HG02981 (cell line): ENCODE data around the gene PEPD.

Experiments used
- ATAC-seq: cut with Tn5 transposase; IDR thresholded peaks from one replicate; pipeline ENCODE4 v1.9.1; 2021; ENCODE audit warnings: mild to moderate bottlenecking, moderate library complexity; ENCODE audit not compliant: unreplicated experiment

Gene PEPD

GRCh38 chr19:33370783-33371182 is 150.8 kb downstream of the PEPD start:
- ATAC-seq = no peak

- ATAC-seq = no peak
Observed at GRCh38 chr19:33368074-33368864, 153.3 kb downstream of the PEPD start.

- no peak for ATAC-seq
Observed at GRCh38 chr19:33366897-33367296, 154.7 kb downstream of the PEPD start.

GRCh38 chr19:33366127-33366526 is 155.5 kb downstream of the PEPD start:
- no peak for ATAC-seq

GRCh38 chr19:33365691-33366090 is 155.9 kb downstream of the PEPD start:
- no peak for ATAC-seq

- ATAC-seq = no peak
Observed at GRCh38 chr19:33363476-33363875, 158.1 kb downstream of the PEPD start.

- ATAC-seq = no peak
Observed at GRCh38 chr19:33362508-33363228, 158.9 kb downstream of the PEPD start.

- ATAC-seq = no peak
Observed at GRCh38 chr19:33359581-33359980, 162.0 kb downstream of the PEPD start.

- ATAC-seq = no peak
Observed at GRCh38 chr19:33358408-33358807, 163.2 kb downstream of the PEPD start.

- ATAC-seq = no peak
Observed at GRCh38 chr19:33357556-33357955, 164.0 kb downstream of the PEPD start.

GRCh38 chr19:33355535-33355934 is 166.1 kb downstream of the PEPD start:
- no peak for ATAC-seq

GRCh38 chr19:33350538-33351309 is 170.9 kb downstream of the PEPD start:
- no peak for ATAC-seq

GRCh38 chr19:33349319-33350289 is 172.0 kb downstream of the PEPD start:
- no peak for ATAC-seq

- no peak for ATAC-seq
Observed at GRCh38 chr19:33348301-33349010, 173.1 kb downstream of the PEPD start.

GRCh38 chr19:33347300-33347699 is 174.3 kb downstream of the PEPD start:
- no peak for ATAC-seq

GRCh38 chr19:33346665-33347064 is 174.9 kb downstream of the PEPD start:
- no peak for ATAC-seq

- ATAC-seq = no peak
Observed at GRCh38 chr19:33345163-33345562, 176.4 kb downstream of the PEPD start.

- no peak for ATAC-seq
Observed at GRCh38 chr19:33344573-33344925, 177.0 kb downstream of the PEPD start.

- ATAC-seq = no peak
Observed at GRCh38 chr19:33343859-33344572, 177.6 kb downstream of the PEPD start.
